GM23338 (cell line): ENCODE measurements around the gene LMAN1L. TPM values are rescaled to one million over a fixed set of nuclear protein-coding genes. Genes with fewer than 3 reads are reported as not detected.

Source experiments
- ATAC-seq: fragments of 200-7000 bp; cut with Tn5 transposase; 3 replicates; pipeline ENCODE4 v1.9.1; 2020
- DNase-seq: peaks from one replicate; pipeline ENCODE4 v3.0.0-alpha.2; 2015; ENCODE audit warnings: low spot score
- H2AFZ ChIP-seq: fragments of 200-600 bp; sonication (generic); 2 replicates; pipeline ENCODE4 v1.8.0; 2016; ENCODE audit warnings: antibody characterized with exemption, mild to moderate bottlenecking, moderate library complexity
- H3F3A ChIP-seq: fragments of 200-600 bp; sonication (generic); replicated peaks from 2 replicates; pipeline ENCODE4 v1.8.0; 2017; ENCODE audit warnings: antibody characterized with exemption, mixed run types, low read depth
- H3K27ac ChIP-seq: fragments of 200-600 bp; sonication (generic); 2 replicates; pipeline ENCODE4 v1.6.1; 2016; ENCODE audit warnings: low read depth
- H3K27me3 ChIP-seq: fragments of 200-600 bp; sonication (generic); 2 replicates; pipeline ENCODE4 v1.8.0; 2016; ENCODE audit warnings: mild to moderate bottlenecking, mixed run types, moderate library complexity; ENCODE audit not compliant: insufficient read depth
- H3K36me3 ChIP-seq: fragments of 200-600 bp; sonication (generic); 2 replicates; pipeline ENCODE4 v1.8.0; 2016; ENCODE audit warnings: mild to moderate bottlenecking; ENCODE audit not compliant: insufficient read depth
- H3K4me1 ChIP-seq: fragments of 200-600 bp; sonication (generic); 2 replicates; pipeline ENCODE4 v1.8.0; 2016; ENCODE audit warnings: mild to moderate bottlenecking, moderate library complexity; ENCODE audit not compliant: insufficient read depth
- H3K4me2 ChIP-seq: fragments of 200-600 bp; sonication (generic); 2 replicates; pipeline ENCODE4 v1.7.1; 2017; ENCODE audit warnings: mixed run types
- H3K4me3 ChIP-seq: fragments of 200-600 bp; sonication (generic); 2 replicates; pipeline ENCODE4 v1.6.1; 2016; ENCODE audit warnings: mixed run types
- H3K79me2 ChIP-seq: fragments of 200-600 bp; sonication (generic); replicated peaks from 2 replicates; pipeline ENCODE4 v1.8.0; 2017; ENCODE audit warnings: mild to moderate bottlenecking; ENCODE audit not compliant: insufficient read depth
- H3K9me2 ChIP-seq: fragments of 200-600 bp; sonication (generic); 2 replicates; pipeline ENCODE4 v1.8.0; 2017; ENCODE audit not compliant: insufficient read depth
- H4K20me1 ChIP-seq: fragments of 200-600 bp; sonication (generic); replicated peaks from 2 replicates; pipeline ENCODE4 v1.8.0; 2017; ENCODE audit warnings: mild to moderate bottlenecking; ENCODE audit not compliant: insufficient read depth
- H3K27ac Mint-ChIP-seq: 2 replicates; pipeline ENCODE4 v1.8.0; 2020; ENCODE audit warnings: inconsistent platforms, mild to moderate bottlenecking, moderate library complexity, mixed read lengths
- H3K27me3 Mint-ChIP-seq: 3 replicates; pipeline ENCODE4 v1.8.0; 2022; ENCODE audit warnings: low read depth, mild to moderate bottlenecking, moderate library complexity, mixed read lengths, inconsistent platforms; ENCODE audit not compliant: insufficient read depth, poor library complexity
- H3K36me3 Mint-ChIP-seq: 3 replicates; pipeline ENCODE4 v1.8.0; 2021; ENCODE audit warnings: low read depth, mild to moderate bottlenecking, inconsistent platforms, moderate library complexity, mixed read lengths
- H3K4me1 Mint-ChIP-seq: 3 replicates; pipeline ENCODE4 v1.8.0; 2020; ENCODE audit warnings: mild to moderate bottlenecking, inconsistent platforms, mixed read lengths
- H3K4me3 Mint-ChIP-seq: 3 replicates; pipeline ENCODE4 v1.8.0; 2021; ENCODE audit warnings: moderate library complexity, mild to moderate bottlenecking, inconsistent platforms, mixed read lengths
- H3K9me3 Mint-ChIP-seq: 3 replicates; pipeline ENCODE4 v1.8.0; 2020; ENCODE audit warnings: moderate library complexity, mild to moderate bottlenecking, inconsistent platforms, mixed read lengths
- CREB1 ChIP-seq: fragments of 250-450 bp; sonication (Bioruptor Pico); IDR thresholded peaks from 2 replicates; pipeline ENCODE4 v1.5.0; 2020; ENCODE audit warnings: low read depth, mild to moderate bottlenecking, moderate library complexity
- EZH2 ChIP-seq: fragments of 200-600 bp; sonication (generic); IDR thresholded peaks from one replicate; pipeline ENCODE4 v1.8.0; 2017; ENCODE audit warnings: antibody characterized with exemption, mild to moderate bottlenecking, low read depth; ENCODE audit not compliant: unreplicated experiment
- EZH2phosphoT487 ChIP-seq: fragments of 200-600 bp; sonication (generic); IDR thresholded peaks from one replicate; pipeline ENCODE4 v1.8.1; 2018; ENCODE audit warnings: antibody characterized with exemption; ENCODE audit not compliant: unreplicated experiment
- JUNB ChIP-seq: IDR thresholded peaks from one replicate; pipeline ENCODE4 v1.6.1; 2016; ENCODE audit warnings: antibody characterized with exemption; ENCODE audit not compliant: unreplicated experiment
- NANOG ChIP-seq: IDR thresholded peaks from 2 replicates; pipeline ENCODE4 v1.6.1; 2016; ENCODE audit warnings: antibody characterized with exemption, borderline replicate concordance
- POLR2AphosphoS5 ChIP-seq: IDR thresholded peaks from 2 replicates; pipeline ENCODE4 v1.6.1; 2016; ENCODE audit warnings: antibody characterized with exemption, low read depth
- ZNF114 ChIP-seq: fragments of 250-450 bp; sonication (Bioruptor Pico); IDR thresholded peaks from 2 replicates; pipeline ENCODE4 v1.5.0; 2020; ENCODE audit warnings: mild to moderate bottlenecking, moderate library complexity
- ZNF331 ChIP-seq: fragments of 250-450 bp; sonication (Bioruptor Pico); IDR thresholded peaks from 2 replicates; pipeline ENCODE4 v1.5.0; 2020; ENCODE audit warnings: low read depth, mild to moderate bottlenecking, moderate library complexity
- polyA plus RNA-seq: library from polyadenylated mRNA; unstranded; fragments of >200 nt; fragmentation: Nextera tagmentation; extraction: Ambion mirVana; gene quantifications from 2 replicates; pipeline ENCODE4 v1.2.1, GENCODE V29; 2016
- total RNA-seq: library from RNA; depleted of rRNA; stranded (reverse); fragments of >200 nt; shearing (Covaris generic); gene quantifications from 2 replicates; pipeline ENCODE4 v1.2.3, GENCODE V29; 2014
- TF ChIP-seq, protein P1 (sequence below): IDR thresholded peaks from one replicate; pipeline ENCODE4 v1.6.1; 2018; ENCODE audit warnings: antibody characterized with exemption; ENCODE audit not compliant: unreplicated experiment

Gene LMAN1L
- total and polyA plus RNA-seq, 2 experiments from 2014 or later = not detected

DNA sequence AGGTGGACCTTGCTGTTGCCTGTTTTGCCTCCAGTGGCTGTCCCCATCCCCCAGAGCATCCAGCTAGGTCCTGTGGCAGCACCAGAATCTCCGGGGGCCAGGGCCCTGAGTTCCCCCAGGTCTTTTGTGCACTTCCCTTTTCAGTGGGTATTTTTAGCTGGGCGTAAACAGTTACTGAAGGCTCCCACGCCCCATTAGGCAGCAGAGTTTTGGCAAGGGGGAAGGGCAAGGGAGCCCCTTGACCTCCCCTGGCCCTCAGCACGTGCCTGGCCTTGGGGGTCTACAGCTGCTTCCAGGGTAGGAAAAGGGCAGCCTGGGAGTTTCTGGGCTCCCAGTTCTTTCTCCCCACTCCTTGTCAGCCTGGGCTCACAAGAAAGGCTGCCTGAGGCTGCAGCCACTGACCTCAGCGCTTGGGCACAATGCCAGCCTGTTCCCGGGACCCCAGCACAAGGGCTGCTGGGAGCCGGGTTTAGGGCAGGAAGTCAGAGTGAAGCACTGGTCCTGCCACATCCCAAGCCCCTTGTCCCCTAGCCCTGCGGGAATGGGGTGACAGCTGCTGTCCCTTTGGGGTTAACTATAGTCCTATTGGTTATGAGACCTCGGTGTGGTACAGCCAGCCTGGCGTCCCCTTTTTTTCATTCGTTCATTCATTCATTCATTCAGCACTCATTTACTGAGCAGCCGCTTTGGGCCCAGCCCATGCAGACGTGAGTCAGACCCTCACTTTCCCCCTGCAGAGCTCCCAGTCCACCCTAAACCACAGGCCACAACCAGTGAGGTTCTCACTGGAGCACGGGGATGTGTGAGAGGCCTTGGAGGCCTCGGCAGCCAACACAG, 22.3 kb upstream of the LMAN1L start:
- Histone ChIP-seq H3F3A (peaks cover 7% of the 10 kb centered on the region), H3K27me3 (no peaks in the 10 kb centered on the region), H3K4me3 (no peak overlapping the region), H4K20me1 (peaks cover 52% of the 10 kb centered on the region), H3K4me1 (peaks cover 25% of the 10 kb centered on the region), H3K79me2 (peaks cover 16% of the 10 kb centered on the region), H3K4me2 (no peak overlapping the region), H3K27ac (no peak overlapping the region), H3K36me3 (no peaks in the 10 kb centered on the region), H2AFZ (no peak overlapping the region), H3K9me2 (no peaks in the 10 kb centered on the region)
- Mint-ChIP-seq H3K36me3 (no peaks in the 10 kb centered on the region), H3K27me3 (peaks cover 21% of the 10 kb centered on the region), H3K27ac (no peak overlapping the region), H3K4me3 (no peak overlapping the region), H3K4me1 (peaks cover 31% of the 10 kb centered on the region), H3K9me3 (no peaks in the 10 kb centered on the region)
- TF ChIP-seq ZNF114 (CRISPR knock-in tag) = no peak
- TF ChIP-seq ZNF331 (CRISPR knock-in tag) = no peak
- no peak for TF ChIP-seq EZH2
- no peak for TF ChIP-seq NANOG
- TF ChIP-seq, protein P1, sequence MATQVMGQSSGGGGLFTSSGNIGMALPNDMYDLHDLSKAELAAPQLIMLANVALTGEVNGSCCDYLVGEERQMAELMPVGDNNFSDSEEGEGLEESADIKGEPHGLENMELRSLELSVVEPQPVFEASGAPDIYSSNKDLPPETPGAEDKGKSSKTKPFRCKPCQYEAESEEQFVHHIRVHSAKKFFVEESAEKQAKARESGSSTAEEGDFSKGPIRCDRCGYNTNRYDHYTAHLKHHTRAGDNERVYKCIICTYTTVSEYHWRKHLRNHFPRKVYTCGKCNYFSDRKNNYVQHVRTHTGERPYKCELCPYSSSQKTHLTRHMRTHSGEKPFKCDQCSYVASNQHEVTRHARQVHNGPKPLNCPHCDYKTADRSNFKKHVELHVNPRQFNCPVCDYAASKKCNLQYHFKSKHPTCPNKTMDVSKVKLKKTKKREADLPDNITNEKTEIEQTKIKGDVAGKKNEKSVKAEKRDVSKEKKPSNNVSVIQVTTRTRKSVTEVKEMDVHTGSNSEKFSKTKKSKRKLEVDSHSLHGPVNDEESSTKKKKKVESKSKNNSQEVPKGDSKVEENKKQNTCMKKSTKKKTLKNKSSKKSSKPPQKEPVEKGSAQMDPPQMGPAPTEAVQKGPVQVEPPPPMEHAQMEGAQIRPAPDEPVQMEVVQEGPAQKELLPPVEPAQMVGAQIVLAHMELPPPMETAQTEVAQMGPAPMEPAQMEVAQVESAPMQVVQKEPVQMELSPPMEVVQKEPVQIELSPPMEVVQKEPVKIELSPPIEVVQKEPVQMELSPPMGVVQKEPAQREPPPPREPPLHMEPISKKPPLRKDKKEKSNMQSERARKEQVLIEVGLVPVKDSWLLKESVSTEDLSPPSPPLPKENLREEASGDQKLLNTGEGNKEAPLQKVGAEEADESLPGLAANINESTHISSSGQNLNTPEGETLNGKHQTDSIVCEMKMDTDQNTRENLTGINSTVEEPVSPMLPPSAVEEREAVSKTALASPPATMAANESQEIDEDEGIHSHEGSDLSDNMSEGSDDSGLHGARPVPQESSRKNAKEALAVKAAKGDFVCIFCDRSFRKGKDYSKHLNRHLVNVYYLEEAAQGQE = no peak
- TF ChIP-seq JUNB = no peak
- no peak for TF ChIP-seq POLR2AphosphoS5
- TF ChIP-seq CREB1 (CRISPR knock-in tag) = no peak
- DNase-seq (no peak), ATAC-seq (no peak)

DNA sequence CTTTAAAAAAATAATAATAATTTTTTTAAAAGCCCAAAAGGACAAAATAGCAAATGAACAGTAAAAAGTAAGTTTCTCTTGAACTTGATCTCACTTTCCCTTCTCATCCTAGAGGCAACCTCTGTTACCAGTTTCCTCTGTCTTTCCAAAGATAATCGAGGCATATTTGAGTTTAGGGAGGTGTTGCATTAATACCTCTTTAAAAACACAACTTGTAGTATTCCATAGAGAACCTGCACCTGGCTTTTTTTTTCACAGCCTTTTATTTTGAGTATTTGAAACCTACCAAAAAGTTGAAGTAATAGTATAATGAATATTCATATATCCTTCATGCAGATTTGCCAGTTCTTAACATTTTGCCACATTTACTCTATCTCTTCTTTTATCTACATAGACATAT, 21.6 kb upstream of the LMAN1L start:
- H3K27ac Mint-ChIP-seq = no peak overlapping the region
- Histone ChIP-seq H3K36me3 (no peaks in the 10 kb centered on the region), H3K4me2 (no peak overlapping the region), H3K27ac (no peak overlapping the region), H3K27me3 (no peaks in the 10 kb centered on the region), H4K20me1 (peaks cover 56% of the 10 kb centered on the region), H3K4me1 (peaks cover 25% of the 10 kb centered on the region), H3K9me2 (no peaks in the 10 kb centered on the region), H3K79me2 (peaks cover 16% of the 10 kb centered on the region), H3K4me3 (no peak overlapping the region), H3F3A (peaks cover 7% of the 10 kb centered on the region), H2AFZ (no peak overlapping the region)
- ATAC-seq = no peak
- DNase-seq = no peak
- peaks cover 23% of the 10 kb centered on the region for H3K27me3 Mint-ChIP-seq
- no peak overlapping the region for H3K4me3 Mint-ChIP-seq
- peaks cover 31% of the 10 kb centered on the region for H3K4me1 Mint-ChIP-seq
- no peak for TF ChIP-seq EZH2phosphoT487
- H3K36me3 Mint-ChIP-seq = no peaks in the 10 kb centered on the region
- H3K9me3 Mint-ChIP-seq = no peaks in the 10 kb centered on the region
